HG03045 (cell line): ENCODE data around the gene IMP3.

Experiments
- ATAC-seq: cut with Tn5 transposase; IDR thresholded peaks from one replicate; pipeline ENCODE4 v1.9.1; 2021; ENCODE audit warnings: mild to moderate bottlenecking, moderate library complexity; ENCODE audit not compliant: unreplicated experiment

The IMP3 gene

DNA sequence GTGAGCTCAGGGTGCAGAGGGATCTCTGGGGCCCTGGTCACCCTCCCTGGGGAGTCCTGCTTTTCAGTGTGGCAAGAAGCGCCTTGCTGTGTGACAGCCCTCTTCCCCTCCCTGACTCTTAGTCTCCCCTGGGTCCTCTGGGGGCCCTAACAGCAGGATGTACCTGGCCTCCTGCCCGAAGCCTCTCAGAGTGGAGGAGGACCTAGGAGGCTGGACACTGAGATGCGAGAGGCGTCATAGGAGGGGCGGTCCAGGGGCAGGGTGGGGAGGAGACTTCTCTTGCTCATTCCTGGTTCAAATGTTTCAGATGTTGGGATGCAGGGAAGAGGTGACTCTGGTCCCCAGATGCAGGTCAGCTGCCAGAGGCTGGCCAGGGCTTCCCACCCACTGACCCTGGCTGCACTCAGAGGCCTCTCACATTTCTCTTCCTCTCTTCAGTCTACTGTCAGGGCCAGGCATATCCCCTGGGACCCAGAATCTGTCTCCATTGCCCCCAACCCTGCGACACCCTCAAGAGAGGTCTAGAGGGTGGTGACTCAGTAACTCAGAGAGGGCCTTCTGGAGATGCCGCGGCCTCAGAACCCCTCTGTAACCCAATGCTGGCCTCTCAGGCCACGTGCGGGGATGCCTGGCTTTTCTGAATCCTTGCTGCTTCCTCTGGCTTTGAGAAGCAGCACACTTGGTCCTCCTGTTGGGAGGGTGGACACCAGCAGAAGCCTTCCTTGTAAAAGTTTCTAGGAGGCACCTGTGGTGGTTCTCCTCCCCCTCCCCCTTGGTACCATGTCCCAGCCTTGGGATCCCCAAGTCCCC lies 33.6 kb upstream of the IMP3 start:
- no peak for ATAC-seq

DNA sequence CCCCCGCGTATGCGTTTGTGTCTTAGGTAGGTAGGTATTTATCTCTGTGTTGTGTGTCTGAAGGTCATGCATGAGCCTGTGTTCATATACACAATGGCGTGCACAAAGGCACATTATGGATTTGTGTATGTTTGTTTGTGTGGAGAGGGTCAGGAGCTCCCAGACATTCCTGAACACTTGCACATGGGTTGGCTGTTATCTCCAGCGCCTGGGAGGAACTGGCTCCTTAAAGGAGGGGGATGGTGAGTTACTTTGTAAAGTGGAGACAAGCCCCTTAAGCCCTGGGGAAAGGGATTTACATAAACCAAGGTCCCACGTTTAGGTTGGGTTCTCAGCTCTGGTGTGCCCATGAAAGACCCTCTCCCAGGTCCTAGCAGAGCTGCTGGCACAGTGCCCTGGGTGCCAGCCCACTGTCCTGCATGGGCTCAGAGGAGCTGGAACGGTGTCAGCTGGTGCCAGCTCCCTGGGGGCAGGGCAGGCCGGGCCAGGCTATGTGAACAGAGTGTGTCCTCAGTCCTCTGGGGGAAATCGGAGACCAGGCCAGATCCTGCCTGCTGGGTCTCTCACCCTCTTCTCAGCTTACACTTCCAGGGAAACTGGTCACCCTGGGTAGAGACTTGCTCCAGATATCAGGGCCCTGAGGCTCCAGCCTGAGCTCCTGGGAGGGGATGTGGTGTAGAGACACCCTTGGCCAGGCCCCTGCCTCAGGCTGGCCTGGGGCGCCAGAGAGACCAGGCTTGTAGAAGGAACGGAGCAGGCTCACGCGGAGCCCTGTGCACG lies 32.8 kb upstream of the IMP3 start:
- ATAC-seq = no peak

DNA sequence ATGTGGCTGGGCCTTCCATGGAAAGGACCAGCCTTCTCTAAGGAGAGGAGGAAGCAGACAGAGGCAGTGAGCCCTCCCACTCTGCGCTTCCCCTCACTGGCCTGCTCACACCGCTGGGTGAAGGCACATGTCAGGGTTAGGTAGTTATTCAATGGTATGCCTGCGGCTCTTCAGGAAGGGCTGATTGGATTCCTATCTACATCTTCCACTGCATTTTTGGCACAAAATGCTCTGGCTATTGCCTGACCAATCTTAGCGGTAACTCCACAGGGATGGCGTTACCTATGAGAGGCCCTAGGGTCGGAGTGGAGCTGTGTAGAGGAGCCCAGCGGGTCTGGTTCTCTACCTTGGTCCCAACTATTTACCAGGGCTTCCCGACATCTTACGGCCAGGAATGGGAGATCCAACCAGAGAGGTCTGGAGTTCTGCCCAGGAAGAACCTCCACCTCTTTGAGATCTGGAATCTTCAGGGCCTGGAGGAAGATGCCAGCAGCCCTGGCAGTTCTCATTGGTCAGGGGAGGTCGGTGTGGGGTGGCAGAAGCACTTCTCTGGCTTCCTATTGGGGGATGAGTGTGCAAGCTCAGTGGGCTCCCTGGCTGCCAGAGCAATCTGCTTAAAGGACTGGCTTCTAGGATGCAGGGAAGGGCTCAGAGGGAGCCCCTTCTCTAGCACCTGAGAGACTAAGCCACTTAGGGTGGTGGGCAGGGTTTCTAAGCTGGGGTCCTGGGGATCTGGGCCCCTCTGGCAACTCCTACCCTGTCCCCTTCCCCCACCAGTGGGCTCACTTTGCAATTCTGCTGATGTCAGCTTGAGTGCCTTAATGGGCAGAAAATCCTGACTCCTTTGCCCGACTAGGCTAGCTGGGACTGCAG lies 31.9 kb upstream of the IMP3 start:
- ATAC-seq = no peak

DNA sequence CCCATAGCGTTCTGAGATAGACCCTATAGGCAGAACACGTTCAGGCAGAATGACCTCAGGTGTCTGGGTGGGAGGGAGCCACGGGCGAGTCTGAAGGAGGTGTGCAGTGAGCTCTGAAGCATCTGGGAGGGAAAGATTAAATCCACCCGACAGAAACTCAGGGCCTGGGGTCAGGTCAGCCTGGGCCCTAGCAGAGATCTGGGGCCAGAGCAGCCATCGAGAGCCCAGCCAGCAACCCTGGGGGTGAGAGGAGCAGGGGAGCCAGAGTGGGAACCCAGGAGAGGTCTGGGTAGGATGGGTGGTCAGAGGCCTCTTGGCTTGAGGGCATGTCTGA lies 29.8 kb upstream of the IMP3 start:
- ATAC-seq = no peak

DNA sequence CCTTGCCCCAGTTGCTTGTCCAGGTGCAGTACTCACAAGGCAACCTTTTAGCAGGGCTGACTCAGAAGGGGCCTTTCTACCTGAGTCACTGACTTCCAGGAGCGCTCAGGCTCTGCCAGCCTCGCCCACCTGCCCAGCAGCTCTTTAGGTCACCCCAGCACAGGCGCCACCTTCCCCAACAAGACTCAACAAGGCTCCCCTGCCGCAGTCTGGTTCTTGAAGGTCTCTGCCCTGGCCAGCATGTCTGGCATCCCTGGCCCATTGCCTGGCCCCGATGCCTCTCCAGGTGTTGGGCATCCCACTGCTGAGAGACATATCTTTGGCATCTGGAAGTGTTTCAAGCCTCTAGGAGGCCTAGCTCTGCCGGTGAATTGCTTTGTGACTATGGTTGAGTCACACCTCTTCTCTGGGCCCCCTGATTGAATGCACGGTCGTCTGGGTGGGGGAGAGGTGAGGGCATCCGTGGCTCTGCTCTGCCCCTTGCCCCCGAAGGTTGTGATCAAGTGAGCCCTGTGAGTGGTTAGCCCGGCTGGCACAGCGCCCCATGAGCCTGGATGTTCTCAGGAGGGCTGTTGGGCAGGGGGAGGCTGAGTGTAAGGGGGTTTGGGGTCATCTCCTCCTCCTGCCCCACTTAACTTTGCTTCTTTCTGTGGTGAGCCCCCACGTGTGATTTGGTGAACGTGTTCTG lies 29.3 kb upstream of the IMP3 start:
- ATAC-seq = no peak

DNA sequence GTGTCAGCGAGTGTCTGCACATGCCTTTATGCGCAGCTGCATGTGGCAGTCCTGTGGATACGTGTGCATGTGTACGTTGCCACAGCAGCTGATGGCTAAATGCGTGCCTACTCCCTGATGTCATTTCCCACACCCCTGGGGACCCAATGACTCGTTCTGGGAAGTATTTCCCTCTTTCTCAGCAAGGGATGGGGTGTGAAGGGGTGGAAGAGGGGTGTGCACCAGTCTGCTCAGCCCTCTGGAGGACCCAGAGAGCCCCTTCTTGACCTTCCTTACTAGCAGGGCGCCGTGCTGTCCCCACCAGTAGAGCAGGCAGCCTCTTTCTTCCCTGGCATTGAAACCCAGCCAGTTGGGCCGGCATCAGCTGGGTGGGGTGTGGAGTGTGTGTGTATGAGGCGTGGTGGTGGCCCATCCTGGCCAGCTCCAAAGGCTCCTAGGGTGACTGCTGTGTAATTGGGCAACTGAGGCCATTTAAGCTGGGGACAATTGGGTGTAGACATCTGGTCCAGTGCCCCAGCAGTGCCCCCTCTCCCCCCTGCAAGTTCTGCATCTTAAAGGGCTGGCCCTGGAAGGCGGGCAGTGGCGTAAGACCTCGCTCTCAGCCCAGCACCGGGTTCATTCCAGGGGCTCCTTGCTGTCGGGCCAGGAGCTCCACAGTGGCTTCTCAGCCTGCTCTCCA lies 26.9 kb upstream of the IMP3 start:
- ATAC-seq = no peak

DNA sequence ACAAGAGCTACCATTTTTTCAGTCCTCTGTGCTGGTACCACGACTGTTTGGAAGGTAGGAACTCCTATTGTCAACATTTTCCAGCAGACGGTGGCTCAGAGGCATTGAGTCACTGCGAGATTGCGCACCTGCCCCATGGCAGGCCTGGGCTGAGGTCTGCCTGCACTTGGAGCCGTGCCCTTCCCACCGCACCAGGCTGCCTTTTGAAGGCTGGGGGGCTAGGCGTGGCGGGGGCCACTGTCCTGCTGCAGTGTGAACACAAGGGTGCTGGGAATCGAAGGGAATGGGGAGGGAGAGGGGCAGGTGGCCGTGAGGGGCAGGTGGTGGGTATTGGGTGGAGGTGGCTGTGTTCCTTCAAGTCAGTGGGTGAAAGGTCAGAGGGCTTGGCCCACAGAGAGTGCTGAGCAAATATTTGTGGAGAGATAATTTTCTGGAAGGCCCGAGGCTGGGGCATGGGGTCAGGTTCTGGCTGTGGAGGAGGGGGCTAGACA lies 24.0 kb upstream of the IMP3 start:
- no peak for ATAC-seq

DNA sequence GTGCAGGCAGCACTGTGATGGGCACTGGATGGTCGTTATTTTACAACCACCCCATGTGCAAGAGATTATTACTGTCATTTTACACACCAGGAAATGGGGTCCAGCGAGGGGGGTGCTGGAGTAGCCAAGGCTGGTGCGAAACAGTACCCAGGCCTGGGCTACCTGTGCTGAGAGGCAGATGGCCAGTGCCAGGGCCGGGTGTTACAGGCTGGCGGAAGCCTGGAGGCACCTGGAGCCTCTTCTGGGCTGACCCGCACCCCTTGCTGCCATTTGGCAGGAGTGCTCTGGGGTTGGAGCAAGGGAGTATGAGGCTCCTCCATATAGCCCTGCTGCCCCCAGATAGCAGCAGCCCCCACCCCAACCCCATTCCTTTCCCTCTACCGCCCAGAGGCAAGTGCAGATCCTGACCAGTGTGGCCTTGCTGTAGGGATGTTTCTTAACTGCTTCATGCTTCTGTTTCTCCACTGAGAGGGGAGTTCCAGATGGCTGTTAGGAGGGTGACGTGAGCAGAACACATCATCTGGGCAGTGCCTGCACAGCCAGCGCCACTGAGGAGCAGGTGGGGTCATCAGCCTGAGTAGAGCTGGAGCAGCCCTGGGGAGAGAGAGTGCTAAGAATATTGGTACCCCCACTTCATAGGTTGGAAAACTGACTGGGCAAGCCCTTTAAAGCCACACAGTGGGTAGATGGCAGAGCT lies 22.9 kb upstream of the IMP3 start:
- ATAC-seq = no peak

DNA sequence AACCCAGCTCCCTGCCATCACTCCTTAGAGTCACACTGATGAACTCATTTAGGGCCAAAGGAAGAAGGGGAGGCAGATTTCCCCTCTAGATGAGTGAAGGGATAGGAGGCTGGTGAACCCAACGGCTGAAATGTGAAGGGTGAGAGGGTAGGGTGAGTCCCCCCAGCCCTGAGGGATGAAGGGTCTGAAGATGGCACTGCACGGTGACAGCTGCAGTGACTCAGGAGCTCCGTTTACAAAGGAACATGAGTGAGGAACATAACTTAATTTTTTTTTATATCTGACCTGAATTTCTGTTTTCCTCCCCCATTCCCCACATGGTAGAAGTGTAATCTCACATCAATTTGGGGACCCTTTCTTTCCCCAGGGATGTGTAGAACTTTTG lies 21.7 kb upstream of the IMP3 start:
- no peak for ATAC-seq

DNA sequence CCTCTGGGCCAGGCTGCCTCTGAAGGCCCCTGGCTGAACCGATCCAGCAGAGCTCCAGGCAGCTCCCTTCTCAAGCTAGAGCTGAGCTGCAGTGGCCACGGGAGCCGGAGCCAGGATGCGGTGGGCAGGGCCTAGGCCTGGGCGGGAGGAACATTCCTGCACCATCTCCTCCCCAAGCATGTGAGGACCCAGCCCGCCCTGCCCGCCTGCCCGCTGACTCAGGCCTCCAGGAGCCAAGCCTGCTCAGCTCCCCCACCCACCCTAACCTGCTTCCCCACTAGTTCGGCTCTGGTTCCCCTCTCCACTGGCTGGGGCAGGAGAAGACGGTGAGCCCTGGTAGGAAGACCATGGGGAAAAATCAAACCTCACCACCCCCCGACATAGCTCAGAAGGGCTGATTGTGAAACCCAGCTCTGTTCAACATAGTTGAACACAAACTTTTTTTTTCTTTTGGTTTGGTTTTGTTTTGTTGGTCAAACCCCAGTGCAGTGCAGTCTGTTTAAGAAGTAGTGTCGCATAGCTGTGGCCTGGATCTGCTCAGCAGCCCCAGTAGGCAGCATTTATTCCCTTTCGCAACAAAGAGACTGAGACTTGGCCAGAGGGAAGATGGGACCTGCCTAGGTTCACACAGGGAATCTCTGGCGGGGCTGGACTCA lies 21.2 kb upstream of the IMP3 start:
- ATAC-seq = no peak

DNA sequence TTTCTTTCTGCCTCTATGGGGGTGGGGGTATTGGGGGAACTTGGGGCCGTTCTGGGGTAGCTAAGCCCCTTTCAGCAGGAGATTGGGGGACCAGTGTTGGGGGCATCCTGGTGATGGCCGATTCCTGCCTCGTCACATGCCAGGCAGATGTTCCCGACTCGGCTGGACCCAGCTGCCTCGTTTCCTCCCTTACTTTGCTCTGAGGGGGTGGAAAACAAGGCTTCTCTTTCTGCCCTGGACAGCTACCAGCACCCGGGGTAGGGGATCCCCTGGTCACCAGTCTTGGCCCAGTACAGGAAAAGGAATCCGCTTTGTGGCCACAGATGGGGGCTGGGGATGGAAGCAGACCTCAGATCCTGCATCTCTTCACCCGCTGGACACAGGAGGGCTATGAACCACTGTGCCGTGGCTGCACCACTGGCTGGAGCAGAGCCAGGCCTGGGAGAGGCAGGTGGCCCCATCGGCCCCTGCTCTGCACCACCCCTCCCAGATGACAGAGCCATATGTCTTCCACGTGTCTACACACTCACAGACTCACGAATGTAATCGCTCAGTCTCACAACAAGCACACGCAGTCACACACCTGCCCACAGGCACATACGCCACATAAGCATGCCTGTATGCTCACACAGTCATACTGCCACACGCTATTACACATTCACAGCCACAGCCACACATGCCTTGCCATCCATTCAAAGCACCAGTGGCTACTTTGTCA lies 20.1 kb upstream of the IMP3 start:
- ATAC-seq = no peak

DNA sequence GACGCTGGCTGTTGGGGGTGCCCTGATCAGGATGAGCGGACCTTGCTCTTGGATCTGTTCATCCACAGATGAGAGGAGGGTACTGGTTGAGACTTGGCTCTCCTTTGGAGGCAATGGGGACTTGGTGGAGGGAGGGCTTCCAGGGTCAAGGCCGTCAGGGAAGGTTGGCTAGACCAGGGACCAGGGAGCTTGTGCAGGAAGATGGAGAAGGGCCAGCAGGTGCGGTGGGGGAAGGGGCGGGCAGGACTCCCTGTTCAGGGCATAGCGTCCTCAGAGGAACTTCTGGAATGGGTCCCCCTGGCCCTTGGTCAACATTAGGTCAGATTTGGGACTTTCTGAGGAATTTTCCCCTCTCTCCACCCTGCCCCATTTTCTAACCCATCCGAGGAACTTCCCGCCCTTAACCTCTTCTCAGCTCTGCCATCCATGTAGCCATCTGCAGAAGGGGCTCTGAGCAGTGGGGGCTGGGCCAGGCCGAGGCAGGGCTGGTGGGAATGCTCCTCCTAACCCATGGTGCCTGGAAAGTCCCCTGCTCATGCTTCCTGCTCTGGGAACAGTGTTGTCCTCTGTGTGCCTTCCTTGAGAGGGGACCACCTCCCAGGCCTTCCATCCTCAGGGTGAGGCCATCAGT lies 19.2 kb upstream of the IMP3 start:
- no peak for ATAC-seq

DNA sequence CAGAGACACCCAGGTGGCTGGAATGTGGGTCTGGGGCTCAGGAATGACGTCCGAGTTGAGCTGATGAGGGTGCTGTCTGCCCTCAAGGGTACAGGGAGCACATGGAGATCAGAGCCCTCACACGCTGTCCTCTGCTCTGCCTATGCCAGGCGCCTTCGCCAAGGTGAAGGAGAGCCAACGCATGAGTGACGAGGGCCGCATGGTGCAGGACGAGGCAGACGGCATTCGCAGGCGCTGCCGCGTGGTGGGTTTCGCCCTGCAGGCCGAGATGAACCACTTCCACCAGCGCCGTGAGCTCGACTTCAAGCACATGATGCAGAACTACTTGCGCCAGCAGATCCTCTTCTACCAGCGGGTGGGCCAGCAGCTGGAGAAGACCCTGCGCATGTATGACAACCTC lies 16.8 kb upstream of the IMP3 start:
- ATAC-seq = no peak

DNA sequence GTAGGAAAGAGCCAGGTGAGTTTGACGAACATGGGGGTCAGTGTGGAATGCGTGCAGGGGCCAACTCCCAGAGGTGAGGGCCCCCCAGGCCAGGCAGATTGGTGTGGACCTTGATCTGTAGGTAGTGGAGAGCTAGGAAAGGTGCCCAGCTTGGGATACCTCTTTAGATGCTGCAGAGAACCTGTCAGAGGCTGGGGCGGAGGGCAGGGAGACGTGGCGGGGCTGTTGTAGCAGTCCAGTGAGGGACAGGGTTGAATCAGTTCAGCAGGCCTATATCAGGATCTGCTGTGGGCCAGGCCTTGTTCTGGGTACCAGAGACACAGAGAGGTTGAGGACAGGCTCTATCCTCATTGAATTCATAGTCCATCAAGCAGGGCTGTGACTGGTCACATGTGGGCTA lies 16.3 kb upstream of the IMP3 start:
- no peak for ATAC-seq

DNA sequence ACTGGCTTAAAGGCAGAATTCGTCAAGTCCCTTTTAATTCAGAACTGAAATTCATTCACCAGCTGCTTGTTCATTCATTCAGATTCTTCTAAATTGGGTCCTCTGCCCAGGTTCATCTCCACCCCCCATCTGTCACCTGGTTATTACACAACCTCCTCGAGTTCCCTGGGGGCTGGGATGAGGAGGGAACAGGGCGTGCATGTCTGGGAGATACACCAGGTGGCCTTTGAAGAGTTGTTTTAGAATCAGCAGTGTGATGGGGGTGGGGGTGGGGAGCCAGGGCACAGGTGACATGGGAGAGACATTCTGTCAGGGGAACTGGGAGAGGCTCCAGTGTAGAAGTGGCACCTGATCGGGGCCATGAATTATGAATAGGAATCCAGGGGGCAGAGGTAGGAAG lies 15.9 kb upstream of the IMP3 start:
- no peak for ATAC-seq

DNA sequence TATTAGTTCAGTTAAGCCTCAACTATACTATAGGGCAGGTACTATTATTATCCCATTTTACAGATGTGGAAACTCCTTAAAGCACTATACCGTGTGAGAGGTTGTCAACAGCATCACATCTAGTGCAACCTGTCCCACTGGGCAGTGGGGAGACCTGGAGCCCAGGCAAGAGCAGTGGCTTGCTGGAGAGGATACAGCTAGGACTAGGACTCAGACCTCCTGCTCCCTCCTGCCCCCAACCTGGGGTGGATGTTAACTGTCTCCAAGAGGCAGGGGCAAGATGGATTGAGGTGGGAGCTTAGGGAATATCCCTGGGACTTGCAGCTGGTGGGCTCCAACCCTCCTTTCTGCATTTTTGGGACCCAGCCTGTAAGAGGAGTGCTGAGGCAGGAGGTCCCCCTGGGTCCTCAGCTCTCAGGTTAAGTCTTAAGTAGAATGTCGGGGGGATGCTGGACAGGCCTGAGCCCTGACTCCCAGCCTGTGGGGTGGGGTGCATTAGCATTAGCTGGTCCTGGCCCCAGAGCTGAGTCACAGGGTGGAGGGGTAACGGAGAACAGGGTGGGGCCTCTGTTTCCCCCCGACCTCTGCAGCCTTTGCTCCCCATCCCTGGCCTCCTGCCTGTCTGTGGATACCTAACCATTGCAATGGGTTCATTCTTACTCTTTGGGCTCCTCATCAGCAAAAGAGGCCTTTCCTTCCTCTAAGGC lies 14.3 kb upstream of the IMP3 start:
- ATAC-seq = no peak

DNA sequence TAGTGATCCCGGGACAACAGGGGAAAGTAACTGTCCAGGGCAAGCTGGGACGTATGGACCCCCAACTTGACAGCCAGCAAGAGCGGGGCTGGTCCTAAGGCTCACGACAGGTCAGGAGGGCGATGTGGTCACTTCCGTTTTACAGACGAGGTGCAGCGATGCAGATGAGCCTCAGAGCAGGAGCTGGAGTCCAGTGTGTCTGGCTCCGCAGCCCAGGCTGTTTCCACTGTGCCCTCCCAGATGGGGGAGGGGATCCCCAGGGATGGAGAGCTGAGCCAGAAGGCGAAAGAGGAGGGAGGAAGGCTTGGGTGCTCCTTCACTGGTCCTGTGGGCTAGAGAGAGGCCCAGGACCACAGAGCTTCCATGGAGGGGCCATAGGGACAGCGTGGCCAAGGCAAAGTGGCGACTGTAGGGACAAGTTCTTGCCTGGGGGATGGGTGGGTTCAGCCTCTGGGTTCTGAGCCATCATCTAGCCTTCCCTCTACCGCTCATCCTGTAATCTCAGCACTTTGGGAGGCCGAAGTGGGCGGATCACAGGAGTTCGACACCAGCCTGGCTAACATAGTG lies 13.4 kb upstream of the IMP3 start:
- no peak for ATAC-seq
